Activated CD8-positive, alpha-beta T cell treated with anti-CD3 and anti-CD28 coated beads for 36 hours (primary cell): Measurements from ENCODE around the gene IGF2BP1. TPM values are rescaled to one million over a fixed set of nuclear protein-coding genes. Genes with fewer than 3 reads are reported as not detected.

Experiments
- ATAC-seq: fragments of 200-7000 bp; cut with Tn5 transposase; one replicate; pipeline ENCODE4 v1.10.0; 2021; ENCODE audit warnings: mild to moderate bottlenecking, moderate library complexity
- CTCF ChIA-PET: fragments of 350-600 bp; sonication (Branson Sonifier 250); formaldehyde crosslinking; loops from one replicate; lab custom pipeline; 2021; ENCODE audit warnings: antibody characterized with exemption; lab: Charles Lee
- POLR2A ChIA-PET: fragments of 350-600 bp; sonication (Branson Sonifier 250); formaldehyde crosslinking; loops from one replicate; lab custom pipeline; 2021; ENCODE audit warnings: antibody characterized with exemption; lab: Charles Lee
- DNase-seq: peaks from one replicate; pipeline ENCODE4 v3.0.0-alpha.2; 2020
- H3K27ac Mint-ChIP-seq: one replicate; pipeline ENCODE4 v1.8.0; 2021; ENCODE audit warnings: mild to moderate bottlenecking, mixed read lengths
- H3K27me3 Mint-ChIP-seq: one replicate; pipeline ENCODE4 v1.8.0; 2021; ENCODE audit warnings: mixed read lengths
- H3K36me3 Mint-ChIP-seq: one replicate; pipeline ENCODE4 v1.8.0; 2021; ENCODE audit warnings: low read depth, mixed read lengths
- H3K4me1 Mint-ChIP-seq: one replicate; pipeline ENCODE4 v1.8.0; 2021; ENCODE audit warnings: low read depth, mixed read lengths
- H3K4me3 Mint-ChIP-seq: one replicate; pipeline ENCODE4 v1.8.0; 2021; ENCODE audit warnings: mild to moderate bottlenecking, moderate library complexity, mixed read lengths
- H3K9me3 Mint-ChIP-seq: one replicate; pipeline ENCODE4 v1.8.0; 2021; ENCODE audit warnings: mixed read lengths
- intact Hi-C: fragments of 100-400 bp; cut with micrococcal nuclease; formaldehyde crosslinking; loops from one replicate; pipeline ENCODE4 v1.10.0; 2022
- total RNA-seq, 2 experiments: library from RNA; stranded (reverse); gene quantifications; one replicate each; pipeline ENCODE4 v1.2.3, GENCODE V29; 2021
- TF ChIP-seq, protein P1 (sequence below): fragments of 200-600 bp; IDR thresholded peaks from one replicate; pipeline ENCODE4 v1.8.0; 2022; ENCODE audit warnings: antibody characterized with exemption, mild to moderate bottlenecking

The IGF2BP1 gene
- total RNA-seq, 2 experiments from 2014 or later = 0.18 to 0.51 TPM

GRCh38 chr17:49028271-49028670 lies 31.1 kb downstream of the IGF2BP1 start:
- POLR2A ChIA-PET = no interaction called here
- Mint-ChIP-seq H3K27ac (no peak overlapping the region), H3K9me3 (no peaks in the 10 kb centered on the region), H3K27me3 (peaks cover 1% of the 10 kb centered on the region), H3K36me3 (no peaks in the 10 kb centered on the region), H3K4me1 (no peaks in the 10 kb centered on the region), H3K4me3 (no peak overlapping the region)
- DNase-seq = no peak
- intact Hi-C loops = no loop called here
- CTCF ChIA-PET = no interaction called here
- TF ChIP-seq, protein P1, sequence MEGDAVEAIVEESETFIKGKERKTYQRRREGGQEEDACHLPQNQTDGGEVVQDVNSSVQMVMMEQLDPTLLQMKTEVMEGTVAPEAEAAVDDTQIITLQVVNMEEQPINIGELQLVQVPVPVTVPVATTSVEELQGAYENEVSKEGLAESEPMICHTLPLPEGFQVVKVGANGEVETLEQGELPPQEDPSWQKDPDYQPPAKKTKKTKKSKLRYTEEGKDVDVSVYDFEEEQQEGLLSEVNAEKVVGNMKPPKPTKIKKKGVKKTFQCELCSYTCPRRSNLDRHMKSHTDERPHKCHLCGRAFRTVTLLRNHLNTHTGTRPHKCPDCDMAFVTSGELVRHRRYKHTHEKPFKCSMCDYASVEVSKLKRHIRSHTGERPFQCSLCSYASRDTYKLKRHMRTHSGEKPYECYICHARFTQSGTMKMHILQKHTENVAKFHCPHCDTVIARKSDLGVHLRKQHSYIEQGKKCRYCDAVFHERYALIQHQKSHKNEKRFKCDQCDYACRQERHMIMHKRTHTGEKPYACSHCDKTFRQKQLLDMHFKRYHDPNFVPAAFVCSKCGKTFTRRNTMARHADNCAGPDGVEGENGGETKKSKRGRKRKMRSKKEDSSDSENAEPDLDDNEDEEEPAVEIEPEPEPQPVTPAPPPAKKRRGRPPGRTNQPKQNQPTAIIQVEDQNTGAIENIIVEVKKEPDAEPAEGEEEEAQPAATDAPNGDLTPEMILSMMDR = no peak
- ATAC-seq = no peak

DNA sequence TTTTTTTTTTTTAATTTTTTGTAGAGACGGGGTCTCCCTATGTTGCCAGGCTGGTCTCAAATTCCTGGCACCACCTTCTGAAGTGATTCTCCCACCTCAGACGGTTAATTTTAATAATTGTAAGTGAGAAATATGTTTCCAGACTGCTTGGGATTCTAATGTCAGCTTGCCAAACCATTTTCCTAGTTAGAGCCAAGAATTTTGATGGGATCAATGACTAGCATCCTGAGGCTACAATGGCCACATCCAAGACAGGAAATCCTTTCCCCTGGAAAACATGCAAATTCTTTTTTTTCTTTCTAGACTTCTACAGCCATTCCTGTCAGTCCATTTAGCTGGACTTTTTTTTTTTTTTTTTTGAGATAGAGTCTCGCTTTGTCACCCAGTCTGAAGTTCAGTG lies 32.6 kb downstream of the IGF2BP1 start:
- CTCF ChIA-PET = interaction anchor here (1.8 to 3.0 kb wide), 4 partner anchors 10 to 351 kb away, joined by 5 to 13 read pairs (median 8); no protein-coding TSS in a partner anchor

GRCh38 chr17:49031965-49032928 lies 35.1 kb downstream of the IGF2BP1 start:
- ChIA-PET CTCF (interaction anchor here (0.6 to 3.0 kb wide), 70 partner anchors 8 to 1168 kb away, joined by 3 to 23 read pairs (median 4); partner anchors contain the start of genes ATP5MC1, SNF8 and TTLL6), POLR2A (interaction anchor here (0.6 kb wide), 1 partner anchor 192 kb away, joined by 3 read pairs; no protein-coding TSS in a partner anchor)
- Mint-ChIP-seq H3K36me3 (no peaks in the 10 kb centered on the region), H3K9me3 (no peaks in the 10 kb centered on the region), H3K4me3 (no peak overlapping the region), H3K4me1 (no peaks in the 10 kb centered on the region), H3K27ac (no peak overlapping the region), H3K27me3 (no peaks in the 10 kb centered on the region)
- TF ChIP-seq, protein P1 = peak; percentile 79
- DNase-seq (peak; percentile 60), ATAC-seq (peak; percentile 91)
- intact Hi-C loops = loop anchor here (5.0 to 10.0 kb wide), 4 partner anchors 67 to 357 kb away; partner anchors contain the start of genes ATP5MC1 and GIP

More for the DNA sequence above, 32.6 kb downstream of the IGF2BP1 start:
- Mint-ChIP-seq H3K4me3 (no peak overlapping the region), H3K9me3 (no peaks in the 10 kb centered on the region), H3K27me3 (peaks cover 1% of the 10 kb centered on the region), H3K36me3 (no peaks in the 10 kb centered on the region), H3K4me1 (no peaks in the 10 kb centered on the region), H3K27ac (no peak overlapping the region)
- intact Hi-C loops = loop anchor here (5.0 to 10.0 kb wide), 4 partner anchors 65 to 355 kb away; partner anchors contain the start of genes ATP5MC1 and GIP
- POLR2A ChIA-PET = no interaction called here
- DNase-seq (no peak), ATAC-seq (no peak)
- TF ChIP-seq, protein P1 = no peak

GRCh38 chr17:49035470-49036269 lies 38.5 kb downstream of the IGF2BP1 start:
- intact Hi-C loops = loop anchor here (10.0 kb wide), 3 partner anchors 71 to 361 kb away; partner anchors contain the start of gene GIP
- H3K4me3 Mint-ChIP-seq = no peak overlapping the region
- POLR2A ChIA-PET = no interaction called here

More at GRCh38 chr17:49035470-49036269, 38.5 kb downstream of the IGF2BP1 start:
- Mint-ChIP-seq H3K27me3 (no peaks in the 10 kb centered on the region), H3K4me1 (no peaks in the 10 kb centered on the region), H3K27ac (no peak overlapping the region), H3K36me3 (no peaks in the 10 kb centered on the region), H3K9me3 (no peaks in the 10 kb centered on the region)
- CTCF ChIA-PET = interaction anchor here (0.5 to 2.3 kb wide), 13 partner anchors 9 to 372 kb away, joined by 3 to 9 read pairs (median 3); no protein-coding TSS in a partner anchor
- DNase-seq (peak; percentile 63), ATAC-seq (peak; percentile 41)
- TF ChIP-seq, protein P1 = peak; percentile 79
